WTC11 (cell line): ENCODE data around the gene ITIH2. TPM values are rescaled to one million over a fixed set of nuclear protein-coding genes. Genes with fewer than 3 reads are reported as not detected.

Source experiments
- ATAC-seq: fragments of 200-7000 bp; cut with Tn5 transposase; 2 replicates; pipeline ENCODE4 v1.10.0; 2021; ENCODE audit warnings: mild to moderate bottlenecking, moderate library complexity
- CTCF ChIA-PET: fragments of 300-600 bp; sonication (Branson Sonifier 250); formaldehyde crosslinking; loops from one replicate; lab custom pipeline; 2021; ENCODE audit warnings: antibody characterized with exemption; lab: Charles Lee
- POLR2A ChIA-PET: fragments of 350-600 bp; sonication (Branson Sonifier 250); formaldehyde crosslinking; loops from one replicate; lab custom pipeline; 2021; ENCODE audit warnings: antibody characterized with exemption; lab: Charles Lee
- DNase-seq: peaks from one replicate; pipeline ENCODE4 v3.0.0; 2021; ENCODE audit warnings: low spot score
- H3K27ac Mint-ChIP-seq: 2 replicates; pipeline ENCODE4 v1.8.0; 2021; ENCODE audit warnings: mixed read lengths
- H3K27me3 Mint-ChIP-seq: 2 replicates; pipeline ENCODE4 v1.8.0; 2021; ENCODE audit warnings: low read depth, mild to moderate bottlenecking, moderate library complexity, mixed read lengths
- H3K36me3 Mint-ChIP-seq: 2 replicates; pipeline ENCODE4 v1.8.0; 2021; ENCODE audit warnings: mixed read lengths
- H3K4me1 Mint-ChIP-seq: 2 replicates; pipeline ENCODE4 v1.8.0; 2022; ENCODE audit warnings: mixed read lengths
- H3K4me3 Mint-ChIP-seq: 2 replicates; pipeline ENCODE4 v1.8.0; 2021; ENCODE audit warnings: mild to moderate bottlenecking, moderate library complexity, mixed read lengths
- H3K9me3 Mint-ChIP-seq: 2 replicates; pipeline ENCODE4 v1.8.0; 2021; ENCODE audit warnings: mixed read lengths
- CREM ChIP-seq: sonication (generic); formaldehyde crosslinking; IDR thresholded peaks from 2 replicates; pipeline ENCODE4 v1.8.1; 2022; ENCODE audit warnings: mild to moderate bottlenecking, missing genetic modification reagents, moderate library complexity
- CTCF ChIP-seq: fragments of 200-600 bp; IDR thresholded peaks from 2 replicates; pipeline ENCODE4 v1.8.0; 2022; ENCODE audit warnings: antibody characterized with exemption
- GABPB1 ChIP-seq: sonication (generic); formaldehyde crosslinking; IDR thresholded peaks from 2 replicates; pipeline ENCODE4 v1.8.1; 2023; ENCODE audit warnings: mild to moderate bottlenecking, missing genetic modification reagents
- IRF2 ChIP-seq: sonication (generic); formaldehyde crosslinking; IDR thresholded peaks from 2 replicates; pipeline ENCODE4 v1.8.0; 2022; ENCODE audit warnings: low read depth, missing genetic modification reagents, borderline replicate concordance
- MAX ChIP-seq: sonication (generic); formaldehyde crosslinking; IDR thresholded peaks from 2 replicates; pipeline ENCODE4 v1.8.0; 2022; ENCODE audit warnings: mild to moderate bottlenecking, missing genetic modification reagents
- NFATC4 ChIP-seq: fragments of 250-450 bp; sonication (Bioruptor Pico); IDR thresholded peaks from 2 replicates; pipeline ENCODE4 v1.9.0; 2021; ENCODE audit warnings: mild to moderate bottlenecking
- NFE2L1 ChIP-seq: sonication (generic); formaldehyde crosslinking; IDR thresholded peaks from 2 replicates; pipeline ENCODE4 v1.8.1; 2023; ENCODE audit warnings: missing genetic modification reagents
- NR1H2 ChIP-seq: sonication (generic); formaldehyde crosslinking; IDR thresholded peaks from 2 replicates; pipeline ENCODE4 v1.9.0; 2021; ENCODE audit warnings: mild to moderate bottlenecking, moderate library complexity, missing genetic modification reagents
- OVOL2 ChIP-seq: fragments of 250-450 bp; sonication (Bioruptor Pico); IDR thresholded peaks from 2 replicates; pipeline ENCODE4 v1.9.0; 2021; ENCODE audit warnings: mild to moderate bottlenecking, borderline replicate concordance
- TEAD1 ChIP-seq: sonication (generic); formaldehyde crosslinking; IDR thresholded peaks from 2 replicates; pipeline ENCODE4 v1.8.0; 2022; ENCODE audit warnings: mild to moderate bottlenecking, missing genetic modification reagents
- ZNF263 ChIP-seq: sonication (generic); formaldehyde crosslinking; IDR thresholded peaks from 2 replicates; pipeline ENCODE4 v1.8.1; 2022; ENCODE audit warnings: low read depth, mild to moderate bottlenecking, moderate library complexity, missing genetic modification reagents
- ZNF671 ChIP-seq: fragments of 250-450 bp; sonication (Bioruptor Pico); IDR thresholded peaks from 2 replicates; pipeline ENCODE4 v1.8.0; 2021; ENCODE audit warnings: mild to moderate bottlenecking
- ZSCAN18 ChIP-seq: fragments of 250-450 bp; sonication (Bioruptor Pico); IDR thresholded peaks from 2 replicates; pipeline ENCODE4 v2.1.2; 2022; ENCODE audit warnings: mild to moderate bottlenecking, moderate library complexity
- total RNA-seq: library from RNA; stranded (reverse); gene quantifications from 3 replicates; pipeline ENCODE4 v1.2.3, GENCODE V29; 2021
- TF ChIP-seq, protein P1 (sequence below): sonication (generic); formaldehyde crosslinking; IDR thresholded peaks from 2 replicates; pipeline ENCODE4 v1.8.1; 2023; ENCODE audit warnings: mild to moderate bottlenecking, missing genetic modification reagents, moderate library complexity
- TF ChIP-seq, protein P2 (sequence below): fragments of 250-450 bp; sonication (Bioruptor Pico); conservative IDR thresholded peaks from 2 replicates; pipeline ENCODE4 v1.9.0; 2021; ENCODE audit warnings: mild to moderate bottlenecking

The ITIH2 gene
- total RNA-seq, 1 experiment from 2014 or later = 0.83 TPM

DNA sequence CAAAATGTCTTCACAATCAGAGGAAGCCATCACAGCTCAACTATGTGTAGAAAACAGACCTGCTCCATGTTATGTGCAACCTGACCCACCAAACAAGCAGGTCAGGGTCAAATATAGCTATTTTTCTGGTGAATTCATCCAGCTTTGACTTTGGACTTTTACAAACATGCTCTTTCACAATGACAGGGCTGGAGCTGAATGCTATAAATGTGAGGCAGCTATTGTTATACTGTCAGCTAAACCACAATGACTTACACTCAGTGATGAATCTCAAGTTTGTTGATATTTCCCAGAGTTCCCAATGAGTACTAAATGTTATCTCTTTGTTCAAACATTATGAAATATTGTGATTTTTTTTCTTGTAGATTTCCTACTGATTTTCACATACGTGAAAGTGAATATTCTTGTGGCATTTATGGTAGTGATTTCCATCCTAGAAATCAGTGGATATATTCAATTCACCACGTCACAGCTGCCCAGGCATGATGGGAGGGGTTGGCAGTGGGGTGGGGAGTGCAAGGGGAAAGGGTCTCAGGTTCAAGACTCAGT, 2.5 kb upstream of the ITIH2 start:
- Mint-ChIP-seq H3K4me3 (no peak overlapping the region), H3K9me3 (no peaks in the 10 kb centered on the region), H3K4me1 (peaks cover 5% of the 10 kb centered on the region), H3K27ac (no peak overlapping the region), H3K27me3 (no peaks in the 10 kb centered on the region; the same call in 1 of the 2 replicates), H3K36me3 (no peaks in the 10 kb centered on the region)
- POLR2A ChIA-PET = no interaction called here
- DNase-seq (no peak), ATAC-seq (no peak)
- CTCF ChIA-PET = interaction anchor here (1.1 kb wide), 1 partner anchor 13 kb away, joined by 5 read pairs; no protein-coding TSS in a partner anchor
- TF ChIP-seq TEAD1 = no peak
- peak; percentile 69 for TF ChIP-seq GABPB1 (CRISPR knock-in tag)

DNA sequence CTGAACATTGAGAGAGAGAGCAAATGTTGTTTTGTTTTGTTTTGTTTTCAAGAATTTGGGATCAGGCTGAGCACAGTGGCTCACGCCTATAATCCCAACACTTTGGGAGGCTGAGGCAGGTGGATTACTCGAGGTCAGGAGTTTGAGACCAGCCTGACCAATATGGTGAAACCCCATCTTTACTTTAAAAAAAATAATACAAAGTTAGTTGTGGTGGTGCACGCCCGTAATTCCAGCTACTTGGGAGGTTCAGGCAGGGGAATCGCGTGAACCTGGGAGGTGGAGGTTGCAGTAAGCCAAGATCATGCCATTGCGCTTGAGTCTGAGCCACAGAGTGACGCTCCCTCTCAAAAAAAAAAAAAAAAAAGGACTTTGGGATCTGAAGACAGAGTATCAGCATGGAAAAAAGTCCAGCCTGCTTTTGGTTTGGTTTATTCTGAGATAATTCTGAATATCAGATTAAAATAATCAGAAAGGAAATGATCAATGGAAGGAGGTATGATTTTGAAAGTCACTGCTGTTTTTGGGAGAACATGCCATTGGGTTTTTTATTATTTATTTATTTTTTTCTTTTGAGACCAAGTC, 1.9 kb upstream of the ITIH2 start:
- H3K27ac Mint-ChIP-seq = no peak overlapping the region

More for the DNA sequence above, 1.9 kb upstream of the ITIH2 start:
- DNase-seq (no peak), ATAC-seq (no peak)
- no peak for TF ChIP-seq OVOL2 (CRISPR knock-in tag)
- TF ChIP-seq ZNF671 (CRISPR knock-in tag) = no peak
- no peak for TF ChIP-seq CTCF
- no peak for TF ChIP-seq MAX (CRISPR knock-in tag)
- TF ChIP-seq IRF2 (CRISPR knock-in tag) = no peak
- TF ChIP-seq, protein P1, sequence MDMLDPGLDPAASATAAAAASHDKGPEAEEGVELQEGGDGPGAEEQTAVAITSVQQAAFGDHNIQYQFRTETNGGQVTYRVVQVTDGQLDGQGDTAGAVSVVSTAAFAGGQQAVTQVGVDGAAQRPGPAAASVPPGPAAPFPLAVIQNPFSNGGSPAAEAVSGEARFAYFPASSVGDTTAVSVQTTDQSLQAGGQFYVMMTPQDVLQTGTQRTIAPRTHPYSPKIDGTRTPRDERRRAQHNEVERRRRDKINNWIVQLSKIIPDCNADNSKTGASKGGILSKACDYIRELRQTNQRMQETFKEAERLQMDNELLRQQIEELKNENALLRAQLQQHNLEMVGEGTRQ = no peak
- TF ChIP-seq NR1H2 = no peak
- TF ChIP-seq NFATC4 = no peak
- no peak for TF ChIP-seq ZSCAN18 (CRISPR knock-in tag)
- no peak for TF ChIP-seq CREM
- TF ChIP-seq ZNF263 (CRISPR knock-in tag) = no peak
- no peak for TF ChIP-seq NFE2L1 (CRISPR knock-in tag)
- TF ChIP-seq, protein P2, sequence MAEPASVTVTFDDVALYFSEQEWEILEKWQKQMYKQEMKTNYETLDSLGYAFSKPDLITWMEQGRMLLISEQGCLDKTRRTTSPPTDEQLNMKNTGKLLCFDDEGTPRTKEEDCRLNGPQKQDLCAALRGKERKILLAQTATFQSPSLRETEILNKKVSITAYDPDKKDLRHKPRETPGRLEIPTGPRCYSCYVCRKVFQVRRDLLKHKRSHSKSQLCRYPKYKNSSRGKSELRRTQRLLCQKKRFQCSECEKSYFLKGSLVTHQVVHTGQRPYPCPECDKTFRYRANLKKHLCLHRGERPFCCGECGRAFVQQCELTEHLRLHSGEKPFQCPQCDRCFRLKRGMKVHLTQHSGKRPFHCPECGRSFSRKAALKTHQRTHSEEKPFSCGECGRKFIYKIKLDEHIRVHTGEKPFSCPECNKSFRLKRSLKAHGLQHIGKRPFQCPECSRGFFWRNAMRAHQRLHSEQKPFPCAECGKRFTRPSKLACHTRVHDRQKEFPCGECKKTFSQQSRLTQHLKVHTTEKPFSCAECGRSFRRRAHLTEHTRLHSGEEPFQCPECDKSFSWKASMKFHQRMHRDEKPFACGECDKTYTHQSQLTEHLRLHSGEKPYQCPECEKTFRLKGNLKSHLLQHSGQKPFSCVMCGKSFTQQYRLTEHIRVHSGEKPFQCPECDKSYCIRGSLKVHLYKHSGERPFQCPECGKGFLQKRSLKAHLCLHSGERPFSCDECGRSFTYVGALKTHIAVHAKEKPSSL (CRISPR knock-in tag) = no peak
- Mint-ChIP-seq H3K4me3 (no peak overlapping the region), H3K9me3 (no peaks in the 10 kb centered on the region), H3K27me3 (no peaks in the 10 kb centered on the region; the same call in 1 of the 2 replicates), H3K4me1 (peaks cover 7% of the 10 kb centered on the region), H3K36me3 (no peaks in the 10 kb centered on the region)
- ChIA-PET CTCF (interaction anchor here (1.1 kb wide), 1 partner anchor 14 kb away, joined by 5 read pairs; no protein-coding TSS in a partner anchor), POLR2A (no interaction called here)
